Esophagus muscularis mucosa (tissue), 3 donors: Measurements from ENCODE around the gene SLC12A7.

ENCODE experiments used
- POLR2A ChIP-seq: fragments of 450-650 bp; IDR thresholded peaks from one replicate; pipeline ENCODE4 v1.6.1; 2017; ENCODE audit warnings: antibody characterized with exemption, moderate library complexity, mild to moderate bottlenecking, low read depth
- TF ChIP-seq, protein P1 (sequence below), 3 experiments: fragments of 200-600 bp in 2 of 3; fragments of 450-650 bp in 1 of 3; sonication (generic) in 2 of 3; IDR thresholded peaks; one replicate each; pipeline ENCODE4 v1.5.1; 2017 to 2019; ENCODE audit warnings: antibody characterized with exemption in 3 of 3, mild to moderate bottlenecking in 2 of 3, moderate library complexity in 1 of 3

DNA sequence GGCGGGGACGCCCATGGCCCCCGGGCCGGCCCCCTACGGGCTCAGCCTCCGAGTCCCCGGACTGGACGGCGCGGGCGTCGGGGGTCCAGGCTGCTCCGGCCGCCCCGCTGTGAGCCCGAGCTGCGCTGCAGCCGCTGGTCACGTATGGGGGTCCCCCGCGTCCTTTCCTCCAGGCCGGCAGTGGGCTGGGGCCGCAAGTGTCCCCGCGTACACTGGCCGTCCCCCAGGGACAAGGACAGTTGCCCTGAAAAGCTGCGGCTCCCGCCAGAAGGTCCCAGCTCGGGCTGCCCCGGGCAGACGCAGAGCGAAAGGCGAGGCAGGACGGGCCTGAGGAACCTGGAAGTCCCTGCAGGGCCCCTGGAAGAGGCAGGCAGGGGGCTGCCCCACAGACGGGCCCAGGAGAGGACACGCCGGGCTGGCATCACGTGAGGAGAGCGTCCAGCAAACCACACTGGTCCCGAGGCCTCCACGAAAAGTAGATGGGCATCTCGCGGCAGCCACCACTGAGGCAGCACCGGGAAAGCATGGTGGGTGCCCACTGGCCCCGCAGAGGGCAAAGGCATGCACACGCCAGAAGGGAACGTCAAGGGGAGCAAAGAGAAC, 106.5 kb downstream of the SLC12A7 start:
- TF ChIP-seq, protein P1, sequence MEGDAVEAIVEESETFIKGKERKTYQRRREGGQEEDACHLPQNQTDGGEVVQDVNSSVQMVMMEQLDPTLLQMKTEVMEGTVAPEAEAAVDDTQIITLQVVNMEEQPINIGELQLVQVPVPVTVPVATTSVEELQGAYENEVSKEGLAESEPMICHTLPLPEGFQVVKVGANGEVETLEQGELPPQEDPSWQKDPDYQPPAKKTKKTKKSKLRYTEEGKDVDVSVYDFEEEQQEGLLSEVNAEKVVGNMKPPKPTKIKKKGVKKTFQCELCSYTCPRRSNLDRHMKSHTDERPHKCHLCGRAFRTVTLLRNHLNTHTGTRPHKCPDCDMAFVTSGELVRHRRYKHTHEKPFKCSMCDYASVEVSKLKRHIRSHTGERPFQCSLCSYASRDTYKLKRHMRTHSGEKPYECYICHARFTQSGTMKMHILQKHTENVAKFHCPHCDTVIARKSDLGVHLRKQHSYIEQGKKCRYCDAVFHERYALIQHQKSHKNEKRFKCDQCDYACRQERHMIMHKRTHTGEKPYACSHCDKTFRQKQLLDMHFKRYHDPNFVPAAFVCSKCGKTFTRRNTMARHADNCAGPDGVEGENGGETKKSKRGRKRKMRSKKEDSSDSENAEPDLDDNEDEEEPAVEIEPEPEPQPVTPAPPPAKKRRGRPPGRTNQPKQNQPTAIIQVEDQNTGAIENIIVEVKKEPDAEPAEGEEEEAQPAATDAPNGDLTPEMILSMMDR (IDR thresholded peaks at IDR 0.05) = no peak
- no peak for TF ChIP-seq POLR2A
